Prostate gland (tissue), 2 donors: Measurements from ENCODE around the gene ZBTB47. TPM values are rescaled to one million over a fixed set of nuclear protein-coding genes. Genes with fewer than 3 reads are reported as not detected.

Source experiments
- DNase-seq: peaks from one replicate; pipeline ENCODE4 v3.0.0-alpha.2; 2019; ENCODE audit warnings: low spot score
- H3K27ac ChIP-seq, 2 donors: fragments of 200-600 bp; sonication (generic); 2 replicates each; pipeline ENCODE4 v1.5.1; 2017 to 2019
- H3K27me3 ChIP-seq: fragments of 200-600 bp; sonication (generic); replicated peaks from 2 replicates; pipeline ENCODE4 v1.5.1; 2019; ENCODE audit not compliant: insufficient read depth
- H3K36me3 ChIP-seq, 2 donors: fragments of 200-600 bp; sonication (generic); 1 replicate in 1 of 2; 2 replicates in 1 of 2; pipeline versions ENCODE4 v1.5.1 to v1.8.1; 2017 to 2019
- H3K4me1 ChIP-seq: fragments of 200-600 bp; sonication (generic); replicated peaks from 2 replicates; pipeline ENCODE4 v1.5.1; 2019
- H3K4me3 ChIP-seq, 2 donors: fragments of 200-600 bp; sonication (generic); 2 replicates each; pipeline ENCODE4 v1.5.1; 2017 to 2019
- H3K9me3 ChIP-seq: fragments of 200-600 bp; sonication (generic); 2 replicates; pipeline ENCODE4 v1.5.1; 2017
- POLR2A ChIP-seq: fragments of 450-650 bp; IDR thresholded peaks from one replicate; pipeline ENCODE4 v1.6.1; 2016; ENCODE audit warnings: antibody characterized with exemption, mild to moderate bottlenecking
- POLR2AphosphoS5 ChIP-seq: sonication (generic); formaldehyde crosslinking; IDR thresholded peaks from one replicate; pipeline ENCODE4 v1.6.1; 2017; ENCODE audit warnings: antibody characterized with exemption
- WGBS: methylation state at CpG from one replicate; pipeline ENCODE4 v1.1.5; 2018; 5-methylcytosine and 5-hydroxymethylcytosine counted together
- intact Hi-C: fragments of 100-400 bp; cut with DNase I; formaldehyde crosslinking; loops from one replicate; pipeline ENCODE4 v1.14.2; 2022
- total RNA-seq, 2 donors: library from RNA; depleted of rRNA; stranded (reverse); fragments of >200 nt; gene quantifications; one replicate each; pipeline ENCODE4 v1.1.0, GENCODE V29; 2016
- TF ChIP-seq, protein P1 (sequence below), 4 experiments: fragments of 200-600 bp in 2 of 4; fragments of 450-650 bp in 2 of 4; sonication (generic) in 2 of 4; IDR thresholded peaks; 1 replicate in 3 of 4; 2 replicates in 1 of 4; pipeline ENCODE4 v1.5.1; 2016 to 2019; ENCODE audit warnings: antibody characterized with exemption in 4 of 4, mild to moderate bottlenecking in 2 of 4, moderate library complexity in 2 of 4

The ZBTB47 gene
- total RNA-seq, 2 donors from 2014 or later: 22.1 to 38.0 TPM

- WGBS: 79% methylated on average over 7 of the region's 7 CpGs
- H3K27me3 ChIP-seq: no peaks in the 10 kb centered on the region
Measured at GRCh38 chr3:42706721-42707619, 53.5 kb downstream of the ZBTB47 start.

DNA sequence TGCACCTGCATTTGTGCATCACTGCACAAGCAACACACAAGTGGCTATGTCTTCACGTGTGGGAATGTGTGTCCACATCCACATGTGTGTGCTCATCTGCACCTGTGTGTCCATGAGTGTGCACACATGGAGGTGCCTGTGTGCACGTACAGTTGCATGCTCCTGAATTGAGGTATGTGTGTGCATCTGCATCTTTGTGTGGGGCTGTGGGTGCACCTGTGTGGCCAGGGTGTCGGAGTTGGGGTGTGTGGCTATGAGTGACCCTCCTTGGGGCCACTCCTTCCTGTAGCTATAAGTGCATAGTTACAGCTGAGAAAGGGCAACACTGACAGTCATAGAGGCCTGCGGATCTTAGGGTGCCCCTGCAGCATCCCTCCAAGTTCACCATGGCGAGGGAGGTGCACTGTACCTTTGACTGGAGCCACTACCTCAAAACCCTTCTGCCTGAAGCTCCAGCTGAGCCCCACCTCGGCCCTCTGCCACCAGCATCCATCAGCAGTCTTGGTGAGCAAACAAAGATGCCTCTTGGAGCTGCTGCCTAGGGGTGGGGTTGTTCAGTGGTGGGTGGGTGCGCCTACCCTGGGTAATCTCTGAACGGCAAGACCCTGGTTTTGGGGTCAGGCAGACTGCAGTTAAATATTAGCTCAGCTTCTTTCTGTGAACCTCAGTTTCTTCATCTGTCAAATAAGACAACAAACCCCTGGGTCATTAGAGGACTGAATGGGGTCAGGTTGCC is 54.3 kb downstream of the ZBTB47 start:
- Histone ChIP-seq H3K4me3 (no peak overlapping the region), H3K27ac (no peak overlapping the region), H3K36me3 (no peaks in the 10 kb centered on the region), H3K4me1 (no peaks in the 10 kb centered on the region), H3K27me3 (no peaks in the 10 kb centered on the region), H3K9me3 (no peaks in the 10 kb centered on the region)
- TF ChIP-seq, protein P1, sequence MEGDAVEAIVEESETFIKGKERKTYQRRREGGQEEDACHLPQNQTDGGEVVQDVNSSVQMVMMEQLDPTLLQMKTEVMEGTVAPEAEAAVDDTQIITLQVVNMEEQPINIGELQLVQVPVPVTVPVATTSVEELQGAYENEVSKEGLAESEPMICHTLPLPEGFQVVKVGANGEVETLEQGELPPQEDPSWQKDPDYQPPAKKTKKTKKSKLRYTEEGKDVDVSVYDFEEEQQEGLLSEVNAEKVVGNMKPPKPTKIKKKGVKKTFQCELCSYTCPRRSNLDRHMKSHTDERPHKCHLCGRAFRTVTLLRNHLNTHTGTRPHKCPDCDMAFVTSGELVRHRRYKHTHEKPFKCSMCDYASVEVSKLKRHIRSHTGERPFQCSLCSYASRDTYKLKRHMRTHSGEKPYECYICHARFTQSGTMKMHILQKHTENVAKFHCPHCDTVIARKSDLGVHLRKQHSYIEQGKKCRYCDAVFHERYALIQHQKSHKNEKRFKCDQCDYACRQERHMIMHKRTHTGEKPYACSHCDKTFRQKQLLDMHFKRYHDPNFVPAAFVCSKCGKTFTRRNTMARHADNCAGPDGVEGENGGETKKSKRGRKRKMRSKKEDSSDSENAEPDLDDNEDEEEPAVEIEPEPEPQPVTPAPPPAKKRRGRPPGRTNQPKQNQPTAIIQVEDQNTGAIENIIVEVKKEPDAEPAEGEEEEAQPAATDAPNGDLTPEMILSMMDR (IDR thresholded peaks at IDR 0.05): no peak
- TF ChIP-seq POLR2AphosphoS5: no peak
- no peak for TF ChIP-seq POLR2A
- WGBS: 82% methylated on average over 8 of the region's 8 CpGs
- intact Hi-C loops: no loop called here
- no peak for DNase-seq

More at GRCh38 chr3:42706721-42707619, 53.5 kb downstream of the ZBTB47 start:
- intact Hi-C loops: no loop called here
- Histone ChIP-seq H3K36me3 (no peaks in the 10 kb centered on the region), H3K9me3 (no peaks in the 10 kb centered on the region), H3K27ac (no peak overlapping the region), H3K4me1 (no peaks in the 10 kb centered on the region), H3K4me3 (no peak overlapping the region)
- DNase-seq: no peak
- TF ChIP-seq POLR2AphosphoS5: no peak
- no peak for TF ChIP-seq POLR2A

DNA sequence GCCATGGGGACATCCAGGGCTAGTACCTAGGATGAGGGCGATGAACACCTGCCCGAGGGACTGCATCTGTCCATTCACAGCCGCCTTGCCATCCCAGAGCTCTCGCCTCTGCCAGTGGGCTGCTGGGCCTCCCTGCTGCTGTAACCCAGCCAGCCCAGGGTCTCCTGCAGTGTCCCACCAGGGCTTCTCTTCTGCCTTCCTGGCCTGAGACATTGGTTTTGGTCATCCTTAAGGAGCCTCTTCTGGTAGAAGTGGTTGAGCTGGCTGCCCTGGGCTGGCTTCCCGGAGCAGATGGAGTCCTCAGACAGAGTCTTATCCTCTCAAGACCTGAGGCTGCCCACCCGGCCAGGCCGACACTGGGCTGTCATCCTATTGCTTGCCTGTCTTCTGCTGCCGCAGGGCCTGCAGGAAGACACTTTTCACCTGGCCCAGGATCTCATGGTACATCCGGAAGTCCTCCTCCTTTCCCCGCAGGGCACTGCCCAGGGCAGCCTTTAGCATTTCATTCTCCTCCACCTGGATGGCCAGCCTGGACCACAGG is 55.2 kb downstream of the ZBTB47 start:
- 95% methylated on average over 10 of the region's 10 CpGs for WGBS
- intact Hi-C loops: no loop called here
- no peaks in the 10 kb centered on the region for H3K36me3 ChIP-seq
- DNase-seq: no peak
- no peaks in the 10 kb centered on the region for H3K4me1 ChIP-seq
- no peak overlapping the region for H3K27ac ChIP-seq
- no peak overlapping the region for H3K4me3 ChIP-seq
- no peaks in the 10 kb centered on the region for H3K9me3 ChIP-seq
- no peaks in the 10 kb centered on the region for H3K27me3 ChIP-seq
- TF ChIP-seq POLR2A (no peak), POLR2AphosphoS5 (no peak)
- TF ChIP-seq, protein P1 (IDR thresholded peaks at IDR 0.05): no peak

DNA sequence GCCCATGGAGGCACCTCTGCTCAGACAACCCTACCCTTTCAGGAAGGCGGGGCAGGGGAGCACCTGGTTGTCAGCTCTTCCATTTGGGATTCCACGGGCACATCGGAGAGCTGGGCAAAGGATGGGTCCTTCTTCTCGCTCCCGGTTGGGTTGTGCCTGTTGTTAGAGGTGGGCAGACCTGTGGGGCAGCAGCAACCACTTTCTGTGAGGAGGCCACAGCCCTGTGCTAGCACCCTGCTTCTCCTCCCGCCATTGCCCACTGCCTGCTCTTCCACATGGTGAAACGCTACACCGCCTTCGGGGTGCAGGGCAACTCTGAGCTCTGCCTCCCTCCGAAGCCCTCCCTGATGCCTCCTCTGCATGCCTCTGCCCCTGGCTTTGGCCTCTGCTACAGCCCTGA is 56.1 kb downstream of the ZBTB47 start:
- Histone ChIP-seq H3K4me1 (no peaks in the 10 kb centered on the region), H3K27me3 (no peaks in the 10 kb centered on the region), H3K27ac (no peak overlapping the region), H3K36me3 (no peaks in the 10 kb centered on the region), H3K9me3 (no peaks in the 10 kb centered on the region), H3K4me3 (no peak overlapping the region)
- intact Hi-C loops: no loop called here
- no peak for DNase-seq
- TF ChIP-seq, protein P1 (IDR thresholded peaks at IDR 0.05): no peak
- TF ChIP-seq POLR2A (no peak), POLR2AphosphoS5 (no peak)
- WGBS: 95% methylated on average over 10 of the region's 10 CpGs

GRCh38 chr3:42710323-42711021 is 57.0 kb downstream of the ZBTB47 start:
- Histone ChIP-seq H3K36me3 (no peaks in the 10 kb centered on the region), H3K27ac (no peak overlapping the region), H3K4me3 (no peak overlapping the region), H3K9me3 (no peaks in the 10 kb centered on the region), H3K4me1 (no peaks in the 10 kb centered on the region), H3K27me3 (no peaks in the 10 kb centered on the region)
- intact Hi-C loops: no loop called here
- no peak for DNase-seq
- TF ChIP-seq POLR2AphosphoS5 (no peak), POLR2A (no peak)
- TF ChIP-seq, protein P1 (IDR thresholded peaks at IDR 0.05): no peak
- 84% methylated on average over 7 of the region's 7 CpGs for WGBS
